HAP-1 (cell line): ENCODE results near the gene ZNF618.

ENCODE experiments used
- DNase-seq, 2 experiments: peaks; one replicate each; pipeline ENCODE4 v3.0.0-alpha.2; 2016 to 2020; ENCODE audit warnings: low spot score in 2 of 2
- H3K27me3 ChIP-seq: fragments of 250-450 bp; sonication (Bioruptor Pico); 2 replicates; pipeline ENCODE4 v1.5.1; 2020; ENCODE audit warnings: low read depth, mild to moderate bottlenecking, moderate library complexity
- H3K36me3 ChIP-seq: fragments of 250-450 bp; sonication (Bioruptor Pico); replicated peaks from 2 replicates; pipeline ENCODE4 v1.5.1; 2020; ENCODE audit warnings: mild to moderate bottlenecking
- H3K4me1 ChIP-seq: fragments of 250-450 bp; sonication (Bioruptor Pico); 2 replicates; pipeline ENCODE4 v1.5.1; 2020; ENCODE audit warnings: mild to moderate bottlenecking
- H3K4me3 ChIP-seq: fragments of 250-450 bp; sonication (Bioruptor Pico); 2 replicates; pipeline ENCODE4 v1.5.1; 2020; ENCODE audit warnings: mild to moderate bottlenecking, moderate library complexity
- H3K9me3 ChIP-seq: fragments of 250-450 bp; sonication (Bioruptor Pico); 2 replicates; pipeline ENCODE4 v1.5.1; 2020; ENCODE audit warnings: mild to moderate bottlenecking, moderate library complexity
- in situ Hi-C: fragments of 300-500 bp; cut with MboI; formaldehyde crosslinking; loops from 3 replicates; pipeline ENCODE4 v1.14.3; 2020; ENCODE audit warnings: low sequenced_read_pairs, inconsistent platforms, mixed read lengths

The ZNF618 gene

DNA sequence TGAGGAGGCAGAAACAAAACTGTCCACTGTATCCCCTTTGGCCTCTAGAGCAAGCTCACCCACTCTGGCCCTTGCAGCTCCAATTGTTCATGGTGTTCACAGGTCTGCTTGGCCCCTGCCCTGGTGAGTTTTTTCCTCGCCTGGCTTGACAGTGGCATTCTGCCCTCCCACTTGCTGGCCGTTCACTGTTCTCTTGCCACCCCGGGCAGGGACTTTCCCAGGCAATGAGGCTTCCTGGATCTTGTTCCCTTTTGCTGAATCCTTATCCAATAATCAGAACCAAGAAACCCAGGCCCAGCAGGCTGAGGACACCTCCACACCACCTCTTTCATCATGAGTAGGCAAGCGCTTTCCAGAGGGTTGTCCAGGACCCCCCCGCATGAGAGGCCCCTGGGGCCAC lies 31.2 kb downstream of the ZNF618 start:
- Histone ChIP-seq H3K4me3 (no peak overlapping the region), H3K27me3 (no peaks in the 10 kb centered on the region), H3K36me3 (no peaks in the 10 kb centered on the region), H3K9me3 (no peaks in the 10 kb centered on the region), H3K4me1 (peaks cover under 1% of the 10 kb centered on the region; the same call in 1 of the 2 replicates)
- DNase-seq = no peak
- in situ Hi-C loops = no loop called here

DNA sequence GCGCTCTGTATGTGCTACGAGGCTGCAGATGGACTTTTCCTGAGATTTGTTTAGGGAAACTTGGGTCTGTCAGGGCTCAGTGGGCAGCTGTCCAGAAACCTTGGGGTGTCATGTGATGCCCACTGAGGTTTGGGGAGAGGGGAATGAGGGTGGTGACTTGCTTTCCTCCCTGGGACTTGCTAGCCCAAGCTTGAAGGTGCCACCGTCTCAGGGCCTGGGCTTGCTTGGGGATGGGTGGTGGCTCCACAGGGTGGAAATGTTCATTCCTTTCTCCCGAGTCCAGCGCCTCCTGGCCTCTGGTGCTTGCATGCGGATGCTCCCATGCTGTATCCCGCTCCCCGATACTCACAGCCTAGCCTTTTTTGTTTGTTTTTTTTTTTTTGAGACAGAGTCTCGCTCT lies 33.3 kb downstream of the ZNF618 start:
- no peaks in the 10 kb centered on the region for H3K36me3 ChIP-seq
- no peak for DNase-seq
- H3K4me3 ChIP-seq = no peak overlapping the region
- no peaks in the 10 kb centered on the region for H3K9me3 ChIP-seq
- H3K4me1 ChIP-seq = no peaks in the 10 kb centered on the region
- in situ Hi-C loops = no loop called here
- no peaks in the 10 kb centered on the region for H3K27me3 ChIP-seq

DNA sequence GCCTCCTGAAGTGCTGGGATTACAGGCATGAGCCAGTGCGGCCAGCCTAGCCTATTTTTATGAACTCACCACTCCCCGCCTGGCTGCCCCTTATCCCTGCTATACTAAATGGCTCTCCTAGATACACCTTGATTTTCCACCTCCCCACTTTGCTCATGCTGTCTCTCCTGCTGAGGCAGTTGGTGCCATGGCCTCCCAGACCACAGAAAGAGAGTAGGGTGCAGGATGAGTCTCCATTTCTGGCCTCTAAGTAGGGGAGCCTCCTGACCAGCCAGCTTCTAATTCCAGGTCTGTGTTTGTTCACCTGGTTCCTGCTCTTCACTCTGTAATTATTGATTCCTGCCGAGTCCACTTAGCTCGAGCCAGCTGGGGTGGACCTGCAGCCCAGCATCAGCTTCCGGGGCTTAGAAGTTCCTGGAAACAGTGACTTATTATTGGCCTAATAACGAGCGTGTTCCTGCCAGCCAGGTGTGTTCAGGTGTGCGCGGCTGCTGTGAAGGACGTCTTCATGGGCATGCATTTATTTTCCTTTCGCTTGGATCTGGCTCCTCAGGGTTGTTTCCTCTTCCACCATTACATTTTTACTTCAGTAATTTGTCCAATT lies 34.0 kb downstream of the ZNF618 start:
- H3K9me3 ChIP-seq = no peaks in the 10 kb centered on the region
- in situ Hi-C loops = no loop called here
- no peaks in the 10 kb centered on the region for H3K27me3 ChIP-seq
- H3K4me1 ChIP-seq = no peaks in the 10 kb centered on the region
- H3K4me3 ChIP-seq = no peak overlapping the region
- no peak for DNase-seq
- H3K36me3 ChIP-seq = no peaks in the 10 kb centered on the region

DNA sequence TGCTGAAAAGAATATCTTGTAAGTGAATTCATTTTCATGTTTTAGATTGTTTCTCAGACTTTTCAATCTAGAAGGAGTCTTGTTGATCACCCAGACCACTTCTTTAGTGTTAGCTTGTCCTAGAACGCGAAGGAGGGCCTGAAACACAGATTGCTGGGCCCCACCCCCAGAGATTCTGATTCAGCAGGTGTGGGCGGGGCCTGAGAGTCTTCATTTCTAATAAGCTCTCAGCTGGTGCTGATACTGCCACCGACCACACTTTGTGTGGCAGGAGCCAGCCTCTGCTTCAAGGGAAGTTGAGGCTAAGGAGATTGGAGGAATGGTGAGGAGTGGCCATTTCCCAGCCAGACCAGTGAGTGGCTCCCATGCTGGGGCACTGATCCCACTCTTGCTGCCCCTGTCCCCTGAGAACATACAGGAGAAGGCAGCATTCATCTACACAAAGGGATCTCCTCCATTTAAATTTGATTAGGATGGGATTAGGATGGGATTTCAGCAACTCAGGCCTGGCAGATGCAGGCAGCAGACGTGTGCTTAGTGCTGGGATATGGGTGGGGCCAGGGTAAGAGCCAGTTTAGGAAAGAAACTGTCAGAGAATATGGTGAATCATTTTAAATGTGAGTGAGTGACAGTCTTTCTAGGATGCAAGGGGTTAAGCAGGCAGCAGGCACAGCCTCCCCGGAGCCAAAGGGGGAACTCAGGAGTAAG lies 35.9 kb downstream of the ZNF618 start:
- no peaks in the 10 kb centered on the region for H3K4me1 ChIP-seq
- in situ Hi-C loops = no loop called here
- no peaks in the 10 kb centered on the region for H3K36me3 ChIP-seq
- H3K9me3 ChIP-seq = no peaks in the 10 kb centered on the region
- no peak for DNase-seq
- H3K4me3 ChIP-seq = no peak overlapping the region
- no peaks in the 10 kb centered on the region for H3K27me3 ChIP-seq

DNA sequence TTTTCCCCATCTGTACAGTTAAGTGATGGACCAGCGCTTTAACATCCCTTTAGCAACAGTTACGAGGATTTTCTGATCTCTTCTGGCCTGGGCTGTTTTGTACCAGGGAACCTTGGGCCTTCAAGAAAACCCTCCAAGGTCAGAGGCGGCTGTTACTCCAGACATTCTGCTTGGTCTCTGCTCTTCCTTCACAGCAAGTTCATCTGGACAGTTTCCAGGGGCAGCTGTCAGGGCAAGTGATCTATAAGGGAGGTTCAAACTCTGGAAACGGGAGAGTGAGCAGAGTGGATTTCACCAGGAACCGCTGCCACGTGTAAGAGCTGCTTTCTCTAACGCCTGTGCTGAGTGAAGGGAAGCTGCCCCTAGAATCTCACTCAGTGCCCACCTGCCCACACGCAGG lies 36.7 kb downstream of the ZNF618 start:
- H3K27me3 ChIP-seq = no peaks in the 10 kb centered on the region
- in situ Hi-C loops = no loop called here
- no peak overlapping the region for H3K4me3 ChIP-seq
- no peaks in the 10 kb centered on the region for H3K9me3 ChIP-seq
- no peaks in the 10 kb centered on the region for H3K36me3 ChIP-seq
- no peaks in the 10 kb centered on the region for H3K4me1 ChIP-seq
- no peak for DNase-seq

DNA sequence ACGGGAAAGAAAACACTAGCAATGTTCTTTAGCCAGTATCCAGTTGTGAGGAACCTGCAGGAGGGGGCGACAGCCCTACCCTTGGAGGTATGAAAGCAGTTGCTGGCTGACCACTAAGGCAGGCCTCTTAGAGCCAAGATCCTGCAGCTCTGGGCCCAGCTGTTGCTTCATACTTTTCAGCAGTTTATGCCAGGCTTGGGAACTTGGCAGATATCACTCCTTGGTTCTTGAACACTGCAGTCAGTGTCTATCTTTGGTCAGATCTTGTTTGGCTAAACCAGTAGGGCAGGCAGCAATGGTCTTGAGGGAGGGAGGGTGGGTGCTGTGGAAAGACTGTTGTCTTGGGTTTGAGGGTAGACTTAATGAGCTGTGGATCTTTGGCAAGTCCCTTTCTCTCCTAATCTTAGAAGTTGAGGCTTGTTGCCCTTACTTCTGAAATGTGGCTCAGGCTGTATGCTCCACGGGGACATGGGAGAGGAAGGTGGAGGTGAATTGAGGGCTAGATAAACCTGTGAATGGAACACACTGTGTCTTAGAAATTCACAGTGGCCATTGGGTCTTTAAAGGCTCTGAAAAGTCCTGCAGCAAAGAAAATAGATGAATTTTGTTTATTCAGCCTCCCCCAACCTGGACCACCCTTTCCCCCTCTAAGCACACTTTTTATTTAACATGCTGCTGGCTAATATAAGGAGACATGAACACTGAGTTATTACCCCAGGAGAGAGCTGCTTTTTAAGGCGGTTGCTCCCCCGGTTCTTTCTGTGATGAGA lies 37.5 kb downstream of the ZNF618 start:
- DNase-seq = no peak
- Histone ChIP-seq H3K27me3 (no peaks in the 10 kb centered on the region), H3K4me3 (no peak overlapping the region), H3K4me1 (no peaks in the 10 kb centered on the region), H3K36me3 (no peaks in the 10 kb centered on the region), H3K9me3 (no peaks in the 10 kb centered on the region)
- in situ Hi-C loops = no loop called here

DNA sequence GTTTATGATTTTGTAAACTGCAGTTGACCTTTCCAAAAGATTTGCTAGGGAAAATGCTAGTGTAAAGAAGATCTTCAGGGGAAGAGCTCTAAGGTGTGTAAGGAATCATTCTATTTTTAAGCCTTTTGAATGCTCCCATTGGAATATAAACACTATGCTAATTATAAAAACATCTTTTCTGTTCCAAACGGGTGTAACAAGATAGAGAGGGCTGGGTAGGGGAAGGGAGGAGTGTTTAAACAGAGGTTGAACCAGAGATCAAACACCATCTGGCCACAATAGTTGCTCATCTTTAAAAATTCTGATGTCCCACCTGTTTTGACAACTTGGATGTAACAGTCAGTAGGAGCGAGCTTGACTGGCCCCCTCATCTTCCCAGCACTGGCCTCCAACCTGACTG lies 38.4 kb downstream of the ZNF618 start:
- no peaks in the 10 kb centered on the region for H3K9me3 ChIP-seq
- in situ Hi-C loops = no loop called here
- no peaks in the 10 kb centered on the region for H3K27me3 ChIP-seq
- no peak for DNase-seq
- H3K4me1 ChIP-seq = no peaks in the 10 kb centered on the region
- no peak overlapping the region for H3K4me3 ChIP-seq
- H3K36me3 ChIP-seq = no peaks in the 10 kb centered on the region

DNA sequence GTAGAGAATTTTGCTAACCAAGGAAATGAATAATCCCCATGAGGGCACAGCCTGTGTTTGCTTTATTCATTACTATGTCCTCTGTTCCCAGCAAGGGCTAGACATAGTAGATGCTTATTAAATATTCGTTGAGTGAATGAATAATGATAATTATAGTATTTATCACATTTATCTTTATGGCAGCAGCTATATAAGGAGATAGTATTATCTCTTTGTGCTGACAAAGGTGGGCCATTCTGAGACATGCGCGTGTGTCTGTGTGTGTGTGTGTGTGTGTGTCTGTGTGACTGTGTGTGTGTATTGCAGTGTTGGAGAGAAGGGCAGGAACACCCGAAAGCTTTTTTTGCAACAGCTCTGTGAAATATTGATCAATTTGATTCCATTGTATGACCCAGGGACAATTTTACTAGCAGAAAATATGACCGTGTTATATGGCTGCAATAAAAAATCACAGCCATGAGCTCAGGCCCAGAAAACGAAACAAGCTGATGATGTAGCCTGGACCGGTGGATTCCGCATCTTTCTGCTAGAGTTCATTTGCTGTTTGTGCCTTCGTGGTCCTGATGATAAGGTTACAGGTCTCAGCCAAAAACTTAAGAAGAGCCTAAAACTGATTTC lies 39.8 kb downstream of the ZNF618 start:
- no peaks in the 10 kb centered on the region for H3K27me3 ChIP-seq
- no peaks in the 10 kb centered on the region for H3K9me3 ChIP-seq
- no peaks in the 10 kb centered on the region for H3K4me1 ChIP-seq
- no peaks in the 10 kb centered on the region for H3K36me3 ChIP-seq
- in situ Hi-C loops = no loop called here
- H3K4me3 ChIP-seq = no peak overlapping the region
- DNase-seq = no peak

DNA sequence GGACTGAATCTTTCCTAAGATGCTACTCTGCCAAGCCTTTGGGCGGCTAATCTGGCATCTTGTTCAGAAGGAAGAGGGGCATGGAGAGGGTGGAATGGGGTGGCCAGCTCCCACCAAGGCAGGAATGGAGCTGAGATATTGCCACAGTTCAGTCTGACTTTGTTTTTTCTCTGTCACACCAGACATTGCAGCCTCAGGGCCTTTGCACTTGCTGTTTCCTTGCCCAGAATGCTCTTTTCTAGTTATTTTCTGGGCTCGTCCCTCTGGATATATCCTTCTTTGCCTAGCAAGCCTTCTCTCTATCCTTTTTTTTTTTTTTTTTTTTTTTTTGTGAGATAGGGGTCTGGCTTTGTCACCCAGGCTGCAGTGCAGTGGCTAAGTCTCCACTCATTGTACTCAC lies 40.8 kb downstream of the ZNF618 start:
- H3K4me3 ChIP-seq = no peak overlapping the region
- H3K27me3 ChIP-seq = no peaks in the 10 kb centered on the region
- no peaks in the 10 kb centered on the region for H3K36me3 ChIP-seq
- no peak for DNase-seq
- in situ Hi-C loops = no loop called here
- no peaks in the 10 kb centered on the region for H3K4me1 ChIP-seq
- no peaks in the 10 kb centered on the region for H3K9me3 ChIP-seq

DNA sequence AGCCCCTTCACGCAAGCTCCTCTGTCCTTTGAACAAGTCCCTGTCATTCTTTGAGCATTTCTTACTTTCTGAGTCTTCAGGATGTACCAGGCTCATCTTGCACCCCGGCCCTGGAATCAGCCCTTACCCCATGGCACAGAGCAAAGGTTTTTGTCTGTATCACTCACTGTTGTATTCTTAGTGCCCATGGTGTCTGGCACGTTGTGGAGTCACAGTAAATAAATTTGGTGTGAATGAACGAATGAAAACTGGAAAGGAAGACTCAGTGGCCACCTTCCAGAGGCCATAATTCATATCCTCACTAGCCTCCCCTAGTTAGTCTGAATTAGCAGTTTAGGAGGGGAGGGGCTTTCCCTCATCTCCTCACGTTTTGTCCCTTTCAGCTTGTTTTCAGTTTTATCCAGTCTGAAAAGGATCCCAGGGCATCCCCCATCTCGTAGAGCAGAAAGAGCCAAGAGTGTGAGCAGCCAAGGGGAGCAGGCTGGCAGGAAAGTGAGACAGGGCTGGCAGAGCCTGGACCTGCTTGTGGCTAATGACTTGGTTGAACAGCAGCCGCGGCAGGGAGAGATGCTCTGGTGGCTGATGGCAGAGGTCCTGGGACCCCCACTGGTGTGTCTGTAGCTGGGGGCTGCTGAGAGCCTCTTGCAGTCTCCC lies 42.7 kb downstream of the ZNF618 start:
- no peak for DNase-seq
- no peaks in the 10 kb centered on the region for H3K4me1 ChIP-seq
- H3K36me3 ChIP-seq = no peaks in the 10 kb centered on the region
- in situ Hi-C loops = no loop called here
- H3K4me3 ChIP-seq = no peak overlapping the region
- no peaks in the 10 kb centered on the region for H3K27me3 ChIP-seq
- H3K9me3 ChIP-seq = peaks cover 6% of the 10 kb centered on the region

DNA sequence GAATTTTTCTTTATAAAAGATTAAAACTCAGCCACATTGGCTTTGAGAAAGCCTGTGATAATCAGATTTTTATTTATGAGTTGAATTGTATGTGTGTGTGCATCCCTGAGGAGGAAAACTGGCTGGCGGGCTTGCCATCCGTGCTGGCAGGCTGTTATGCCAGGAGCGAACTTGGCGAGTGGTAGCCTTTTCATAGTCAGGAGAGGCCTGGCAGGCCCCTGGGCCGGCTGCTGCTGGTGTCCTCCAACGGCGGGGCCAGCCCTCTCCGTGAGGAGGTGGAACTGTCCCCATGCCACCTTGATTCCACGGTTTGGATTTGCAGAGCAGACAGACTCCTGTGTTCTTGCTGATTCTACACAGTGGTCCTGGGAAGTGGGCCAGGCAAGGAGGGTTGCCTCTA lies 43.3 kb downstream of the ZNF618 start:
- no peak for DNase-seq
- no peaks in the 10 kb centered on the region for H3K36me3 ChIP-seq

DNA sequence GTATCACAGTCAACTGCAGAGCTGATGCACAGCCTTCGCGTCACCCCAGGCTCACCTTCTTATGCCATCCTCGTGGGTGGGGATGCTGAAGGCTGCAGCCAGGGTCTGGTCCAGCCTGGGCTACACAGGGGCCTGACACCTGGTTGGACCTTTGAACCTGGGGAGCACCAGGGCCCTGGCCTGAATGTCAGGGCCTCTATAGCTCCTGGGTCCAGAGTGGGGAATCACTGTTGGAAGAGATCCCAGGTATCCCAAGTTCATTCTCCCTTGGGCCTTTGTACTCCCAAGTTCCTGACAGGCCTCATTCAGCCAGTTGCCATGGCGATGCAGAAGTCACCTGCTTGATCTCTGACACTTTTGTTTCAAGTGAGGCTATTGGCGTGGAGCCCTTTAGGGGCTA lies 43.8 kb downstream of the ZNF618 start:
- Histone ChIP-seq H3K4me1 (no peaks in the 10 kb centered on the region), H3K4me3 (no peak overlapping the region), H3K36me3 (no peaks in the 10 kb centered on the region), H3K9me3 (peaks cover 6% of the 10 kb centered on the region), H3K27me3 (no peaks in the 10 kb centered on the region)
- no peak for DNase-seq
- in situ Hi-C loops = no loop called here

More for the DNA sequence above, 43.3 kb downstream of the ZNF618 start:
- Histone ChIP-seq H3K27me3 (no peaks in the 10 kb centered on the region), H3K4me3 (no peak overlapping the region), H3K9me3 (peaks cover 6% of the 10 kb centered on the region), H3K4me1 (no peaks in the 10 kb centered on the region)
- in situ Hi-C loops = no loop called here

DNA sequence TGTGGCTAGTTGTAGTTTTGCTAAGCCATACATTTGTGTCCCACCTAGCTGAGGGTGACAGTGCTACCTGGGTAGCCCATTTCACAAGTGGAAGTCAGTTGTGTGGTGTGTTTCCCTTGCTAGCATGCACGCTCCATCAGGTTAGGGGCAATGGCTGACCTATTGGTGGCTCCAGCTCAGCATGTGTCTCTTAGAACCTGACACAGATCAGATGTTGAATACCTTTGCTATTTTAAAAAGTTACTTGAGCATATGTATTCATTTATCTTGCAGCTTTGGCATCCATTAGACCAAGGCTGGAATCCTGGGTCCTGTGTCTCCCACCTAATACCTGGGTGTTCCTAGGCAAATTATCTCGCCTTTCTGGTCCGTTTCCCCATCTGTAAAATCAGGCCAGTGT lies 44.8 kb downstream of the ZNF618 start:
- Histone ChIP-seq H3K4me3 (no peak overlapping the region), H3K36me3 (no peaks in the 10 kb centered on the region), H3K27me3 (no peaks in the 10 kb centered on the region), H3K4me1 (no peaks in the 10 kb centered on the region), H3K9me3 (peaks cover 6% of the 10 kb centered on the region)
- DNase-seq = no peak
- in situ Hi-C loops = no loop called here
